ENCODE data around the gene FAT2.

GRCh38 chr5:151601391-151601790, 10.3 kb upstream of the FAT2 start:
- no peak for TF ChIP-seq CTCF (IDR thresholded peaks at IDR 0.05; ENCODE audit: insufficient read depth, low read length)
- TF ChIP-seq, protein P1, sequence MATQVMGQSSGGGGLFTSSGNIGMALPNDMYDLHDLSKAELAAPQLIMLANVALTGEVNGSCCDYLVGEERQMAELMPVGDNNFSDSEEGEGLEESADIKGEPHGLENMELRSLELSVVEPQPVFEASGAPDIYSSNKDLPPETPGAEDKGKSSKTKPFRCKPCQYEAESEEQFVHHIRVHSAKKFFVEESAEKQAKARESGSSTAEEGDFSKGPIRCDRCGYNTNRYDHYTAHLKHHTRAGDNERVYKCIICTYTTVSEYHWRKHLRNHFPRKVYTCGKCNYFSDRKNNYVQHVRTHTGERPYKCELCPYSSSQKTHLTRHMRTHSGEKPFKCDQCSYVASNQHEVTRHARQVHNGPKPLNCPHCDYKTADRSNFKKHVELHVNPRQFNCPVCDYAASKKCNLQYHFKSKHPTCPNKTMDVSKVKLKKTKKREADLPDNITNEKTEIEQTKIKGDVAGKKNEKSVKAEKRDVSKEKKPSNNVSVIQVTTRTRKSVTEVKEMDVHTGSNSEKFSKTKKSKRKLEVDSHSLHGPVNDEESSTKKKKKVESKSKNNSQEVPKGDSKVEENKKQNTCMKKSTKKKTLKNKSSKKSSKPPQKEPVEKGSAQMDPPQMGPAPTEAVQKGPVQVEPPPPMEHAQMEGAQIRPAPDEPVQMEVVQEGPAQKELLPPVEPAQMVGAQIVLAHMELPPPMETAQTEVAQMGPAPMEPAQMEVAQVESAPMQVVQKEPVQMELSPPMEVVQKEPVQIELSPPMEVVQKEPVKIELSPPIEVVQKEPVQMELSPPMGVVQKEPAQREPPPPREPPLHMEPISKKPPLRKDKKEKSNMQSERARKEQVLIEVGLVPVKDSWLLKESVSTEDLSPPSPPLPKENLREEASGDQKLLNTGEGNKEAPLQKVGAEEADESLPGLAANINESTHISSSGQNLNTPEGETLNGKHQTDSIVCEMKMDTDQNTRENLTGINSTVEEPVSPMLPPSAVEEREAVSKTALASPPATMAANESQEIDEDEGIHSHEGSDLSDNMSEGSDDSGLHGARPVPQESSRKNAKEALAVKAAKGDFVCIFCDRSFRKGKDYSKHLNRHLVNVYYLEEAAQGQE (IDR thresholded peaks at IDR 0.05; ENCODE audit: insufficient replicate concordance, low read depth) = no peak
